Measurements from ENCODE around the gene TMEM185B.

DNA sequence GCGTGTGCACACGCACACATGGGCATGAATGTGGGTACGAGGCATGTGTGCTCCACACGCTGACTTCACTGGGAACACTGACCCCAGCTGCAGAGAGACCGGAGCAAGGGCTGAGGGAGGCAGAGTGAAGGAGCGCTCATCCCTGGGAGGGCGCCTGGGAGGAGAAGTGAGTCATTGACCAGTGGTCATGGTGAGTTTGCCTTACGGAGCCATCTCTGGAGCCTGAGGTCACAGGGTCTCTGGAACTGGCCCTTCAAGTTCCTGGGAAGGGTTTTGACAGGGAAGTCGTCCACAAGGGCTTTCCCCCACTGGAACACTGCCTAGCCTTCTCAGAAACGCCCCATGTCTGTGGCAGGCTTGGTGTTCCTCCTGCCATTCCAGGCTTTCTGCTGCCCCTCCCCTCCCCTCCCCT lies 14.3 kb upstream of the TMEM185B start:
- TF ChIP-seq, protein P1, sequence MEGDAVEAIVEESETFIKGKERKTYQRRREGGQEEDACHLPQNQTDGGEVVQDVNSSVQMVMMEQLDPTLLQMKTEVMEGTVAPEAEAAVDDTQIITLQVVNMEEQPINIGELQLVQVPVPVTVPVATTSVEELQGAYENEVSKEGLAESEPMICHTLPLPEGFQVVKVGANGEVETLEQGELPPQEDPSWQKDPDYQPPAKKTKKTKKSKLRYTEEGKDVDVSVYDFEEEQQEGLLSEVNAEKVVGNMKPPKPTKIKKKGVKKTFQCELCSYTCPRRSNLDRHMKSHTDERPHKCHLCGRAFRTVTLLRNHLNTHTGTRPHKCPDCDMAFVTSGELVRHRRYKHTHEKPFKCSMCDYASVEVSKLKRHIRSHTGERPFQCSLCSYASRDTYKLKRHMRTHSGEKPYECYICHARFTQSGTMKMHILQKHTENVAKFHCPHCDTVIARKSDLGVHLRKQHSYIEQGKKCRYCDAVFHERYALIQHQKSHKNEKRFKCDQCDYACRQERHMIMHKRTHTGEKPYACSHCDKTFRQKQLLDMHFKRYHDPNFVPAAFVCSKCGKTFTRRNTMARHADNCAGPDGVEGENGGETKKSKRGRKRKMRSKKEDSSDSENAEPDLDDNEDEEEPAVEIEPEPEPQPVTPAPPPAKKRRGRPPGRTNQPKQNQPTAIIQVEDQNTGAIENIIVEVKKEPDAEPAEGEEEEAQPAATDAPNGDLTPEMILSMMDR (conservative IDR thresholded peaks at IDR 0.05; ENCODE audit: low read length), result no peak
- no peak for TF ChIP-seq EZH2phosphoT487 (IDR thresholded peaks at IDR 0.05; ENCODE audit: borderline replicate concordance)
